ENCODE results near the gene MARVELD3.
"Not testable (repeated sequence)": the region's sequence is repeated elsewhere in the genome, so short reads cannot be mapped to it uniquely, and the experiment has no call there.

MARVELD3 gene, protein sequence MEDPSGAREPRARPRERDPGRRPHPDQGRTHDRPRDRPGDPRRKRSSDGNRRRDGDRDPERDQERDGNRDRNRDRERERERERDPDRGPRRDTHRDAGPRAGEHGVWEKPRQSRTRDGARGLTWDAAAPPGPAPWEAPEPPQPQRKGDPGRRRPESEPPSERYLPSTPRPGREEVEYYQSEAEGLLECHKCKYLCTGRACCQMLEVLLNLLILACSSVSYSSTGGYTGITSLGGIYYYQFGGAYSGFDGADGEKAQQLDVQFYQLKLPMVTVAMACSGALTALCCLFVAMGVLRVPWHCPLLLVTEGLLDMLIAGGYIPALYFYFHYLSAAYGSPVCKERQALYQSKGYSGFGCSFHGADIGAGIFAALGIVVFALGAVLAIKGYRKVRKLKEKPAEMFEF

DNA sequence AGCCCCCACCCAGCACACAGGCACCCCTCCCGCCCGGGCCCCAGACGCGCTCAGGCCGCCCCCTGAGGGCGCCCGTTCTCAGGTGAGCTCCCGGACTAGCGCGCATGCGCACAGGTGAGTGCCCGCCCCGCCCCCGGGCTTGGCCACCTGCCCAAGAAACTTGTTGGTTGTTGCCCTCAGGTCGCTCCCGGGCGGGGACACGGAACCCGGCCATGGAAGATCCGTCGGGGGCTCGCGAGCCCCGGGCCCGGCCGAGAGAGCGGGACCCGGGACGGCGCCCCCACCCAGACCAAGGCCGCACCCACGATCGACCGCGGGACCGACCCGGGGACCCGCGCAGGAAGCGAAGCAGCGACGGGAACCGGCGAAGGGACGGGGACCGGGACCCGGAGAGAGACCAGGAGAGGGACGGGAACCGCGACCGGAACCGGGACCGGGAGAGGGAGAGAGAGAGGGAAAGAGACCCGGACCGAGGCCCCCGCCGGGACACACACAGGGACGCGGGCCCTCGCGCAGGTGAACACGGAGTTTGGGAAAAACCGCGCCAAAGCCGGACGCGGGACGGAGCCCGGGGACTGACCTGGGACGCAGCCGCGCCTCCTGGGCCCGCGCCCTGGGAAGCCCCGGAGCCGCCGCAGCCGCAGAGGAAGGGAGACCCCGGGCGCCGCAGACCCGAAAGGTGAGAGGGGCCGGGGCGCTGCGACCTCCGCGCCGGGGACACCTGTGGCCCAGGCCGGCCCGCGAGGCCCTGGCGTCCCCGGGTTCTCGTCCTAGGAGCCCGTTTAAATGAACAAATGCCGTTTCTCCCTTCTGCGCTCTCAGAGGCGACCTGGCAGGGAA, at the start of gene MARVELD3:
MARVELD3 (plus strand) TSS at position 167 of the 840 bp plus-strand sequence; CDS start at position 213, 46 bp downstream.
- peak; percentile 60 for DNase-seq

GRCh38 chr16:71576971-71577370, 49.0 kb upstream of the MARVELD3 start, which contains the start of gene TAT:
Gene TAT (minus strand): TSS chr16:71577092. CDS start chr16:71576415, 677 bp downstream.
- DNase-seq: no peak

- not testable (repeated sequence) for DNase-seq
Observed at GRCh38 chr16:71582553-71582848, 43.5 kb upstream of the MARVELD3 start.

GRCh38 chr16:71584543-71585317, 41.3 kb upstream of the MARVELD3 start:
- DNase-seq: no peak

- DNase-seq: no peak
Observed at GRCh38 chr16:71585318-71585703, 40.7 kb upstream of the MARVELD3 start.

GRCh38 chr16:71589334-71589733, 36.6 kb upstream of the MARVELD3 start:
- not testable (repeated sequence) for DNase-seq

- not testable (repeated sequence) for DNase-seq
Observed at GRCh38 chr16:71590071-71590470, 35.9 kb upstream of the MARVELD3 start.

DNA sequence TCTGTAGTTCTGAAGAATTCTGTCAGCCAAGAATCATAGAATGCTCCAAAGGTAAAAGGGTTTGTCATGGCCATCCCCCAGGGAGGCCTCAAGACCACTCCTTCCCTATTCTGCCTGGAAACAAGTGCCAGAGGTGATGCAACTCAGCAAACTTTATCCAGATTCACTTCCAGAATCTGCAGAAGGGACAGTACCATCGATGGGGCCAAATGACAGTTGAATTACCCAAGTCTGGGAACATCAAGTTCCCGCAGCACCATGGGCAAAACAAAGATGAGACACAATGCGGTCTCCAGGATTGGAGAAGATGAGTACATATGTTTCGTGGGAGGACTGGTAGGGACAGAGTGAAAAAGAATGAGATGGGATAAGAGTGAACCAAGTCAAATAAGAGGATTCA, 35.4 kb upstream of the MARVELD3 start:
- no peak for DNase-seq

DNA sequence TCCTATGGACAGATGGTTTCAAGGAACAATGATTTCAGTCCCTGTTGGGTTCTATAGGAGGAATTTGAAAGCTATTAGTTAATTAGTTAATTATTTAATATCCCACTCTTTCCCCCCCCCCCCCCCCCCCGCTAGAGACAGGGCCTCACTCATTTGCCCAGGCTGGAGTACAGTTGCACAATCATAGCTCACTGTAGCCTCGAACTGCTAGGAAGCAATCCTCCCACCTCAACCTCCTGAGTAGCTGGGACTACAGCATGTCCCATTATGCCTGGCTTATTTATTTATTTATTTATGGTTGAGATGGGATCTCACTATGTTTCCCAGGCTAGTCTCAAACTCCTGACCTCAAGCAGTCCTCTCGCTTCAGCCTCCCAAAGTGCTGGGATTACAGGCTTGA, 34.1 kb upstream of the MARVELD3 start:
- DNase-seq: no peak

DNA sequence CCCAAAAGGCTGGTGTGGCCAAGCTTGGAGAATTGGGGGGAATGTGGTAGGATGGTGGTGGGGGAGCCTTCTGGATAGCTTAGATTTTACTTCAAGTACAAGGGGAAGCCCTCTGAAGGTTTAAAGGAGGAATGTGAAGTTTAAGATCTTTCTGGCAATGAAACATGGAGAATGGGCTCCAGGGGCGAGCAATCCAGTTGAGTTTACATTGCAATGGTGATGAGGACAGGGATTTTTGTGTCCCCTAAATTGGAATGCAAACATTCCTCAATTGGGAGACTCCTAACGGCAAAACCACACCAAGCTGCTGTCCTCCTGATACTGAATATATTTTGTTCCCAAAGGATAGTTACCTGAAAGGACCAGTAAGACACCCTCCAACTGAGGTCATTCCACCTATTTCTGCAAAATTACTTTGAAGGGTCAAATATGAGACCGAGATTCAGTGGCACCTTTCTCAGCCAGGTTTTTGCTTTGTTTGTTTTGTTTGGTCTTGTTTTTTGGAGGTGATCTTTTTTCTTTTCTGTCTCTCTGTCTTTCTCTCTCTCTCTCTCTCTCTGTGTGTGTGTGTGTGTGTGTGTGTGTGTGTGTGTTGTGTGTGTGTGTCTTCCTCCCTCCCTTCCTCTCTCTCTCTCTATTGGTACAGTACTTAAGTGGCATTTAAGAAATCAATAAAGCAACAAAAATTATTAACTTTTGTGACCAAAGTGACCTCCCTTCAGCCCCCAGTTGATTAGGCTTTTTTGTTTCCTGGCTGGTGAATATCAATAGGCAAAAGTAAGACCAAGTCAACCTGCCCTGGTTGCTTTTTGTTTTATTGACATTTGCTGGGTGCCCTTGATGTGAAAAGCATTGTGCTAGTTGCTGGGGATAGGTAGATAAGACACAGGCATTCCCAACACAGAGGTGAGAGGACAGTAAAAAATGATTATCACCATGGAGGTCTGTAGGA, 32.7 kb upstream of the MARVELD3 start:
- no peak for DNase-seq

DNA sequence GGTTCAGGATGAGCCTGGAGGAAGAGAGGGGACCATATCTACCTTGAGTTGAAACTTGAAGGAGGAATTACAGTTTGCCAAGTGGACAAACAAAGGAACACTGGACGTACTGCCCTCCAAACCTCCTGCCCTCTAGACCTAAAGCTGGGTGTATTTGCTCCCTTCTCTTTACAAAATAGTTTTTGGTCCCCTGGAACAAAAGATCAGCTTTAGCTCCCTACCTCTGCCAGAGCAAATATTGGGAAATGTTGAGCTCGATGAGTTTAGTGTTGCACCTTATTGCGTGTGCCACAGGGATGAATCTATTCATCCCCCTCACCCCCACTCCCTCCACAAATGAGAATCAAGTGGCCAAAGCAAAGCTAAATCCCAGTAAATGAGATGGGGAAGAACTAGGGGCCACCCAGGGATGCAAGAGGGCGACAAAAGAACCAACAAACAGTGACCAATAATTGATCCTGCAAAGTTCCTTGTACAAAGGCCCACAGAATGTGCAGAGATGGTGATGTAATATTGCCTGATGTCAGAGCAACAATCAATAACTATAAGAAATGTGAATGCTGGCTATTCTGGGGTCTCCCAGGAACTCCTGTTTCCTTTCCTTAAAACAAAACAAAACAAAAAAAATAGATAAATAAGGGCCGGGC, 31.9 kb upstream of the MARVELD3 start:
- no peak for DNase-seq

- DNase-seq: not testable (repeated sequence)
Observed at GRCh38 chr16:71595340-71595826, 30.6 kb upstream of the MARVELD3 start.

DNA sequence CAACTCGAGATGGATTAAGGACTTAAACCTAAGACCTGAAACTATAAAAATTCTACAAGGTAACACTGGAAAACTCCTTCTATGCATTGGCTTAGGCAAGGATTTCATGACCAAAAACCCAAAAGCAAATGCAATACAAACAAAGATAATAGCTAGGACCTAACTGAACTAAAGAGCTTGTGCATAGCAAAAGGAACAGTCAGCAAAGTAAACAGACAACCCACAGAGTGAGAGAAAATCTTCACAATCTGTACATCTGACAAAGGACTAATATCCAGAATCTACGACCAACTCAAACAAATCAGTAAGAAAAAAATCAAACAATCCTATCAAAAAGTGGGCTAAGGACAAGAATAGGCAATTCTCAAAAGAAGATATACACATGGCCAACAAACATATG, 27.6 kb upstream of the MARVELD3 start:
- not testable (repeated sequence) for DNase-seq

GRCh38 chr16:71600822-71601221, 25.2 kb upstream of the MARVELD3 start:
- DNase-seq: no peak

DNA sequence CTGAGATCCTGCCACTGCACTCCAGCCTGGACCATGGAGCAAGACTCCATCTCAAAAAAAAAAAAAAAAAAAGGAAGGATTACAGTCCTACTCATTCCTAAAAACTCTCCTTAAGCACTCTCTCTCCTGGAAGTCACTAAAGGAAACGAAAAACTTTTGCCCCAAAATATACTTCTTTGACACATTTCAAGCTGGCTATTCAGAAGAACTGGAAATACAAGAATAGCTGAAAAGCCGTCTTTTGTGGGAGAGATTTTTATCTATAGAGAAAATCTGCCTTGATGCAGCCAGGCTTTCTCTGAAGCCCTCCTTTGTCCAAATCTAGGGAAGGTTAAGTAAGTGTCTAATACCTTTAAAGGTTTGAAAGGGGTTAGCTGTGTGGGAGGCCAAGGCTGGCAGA, 16.9 kb upstream of the MARVELD3 start:
- DNase-seq: no peak

GRCh38 chr16:71610447-71610846, 15.5 kb upstream of the MARVELD3 start:
- no peak for DNase-seq

GRCh38 chr16:71610936-71611871, 14.8 kb upstream of the MARVELD3 start:
- peak; percentile 98 for DNase-seq

DNA sequence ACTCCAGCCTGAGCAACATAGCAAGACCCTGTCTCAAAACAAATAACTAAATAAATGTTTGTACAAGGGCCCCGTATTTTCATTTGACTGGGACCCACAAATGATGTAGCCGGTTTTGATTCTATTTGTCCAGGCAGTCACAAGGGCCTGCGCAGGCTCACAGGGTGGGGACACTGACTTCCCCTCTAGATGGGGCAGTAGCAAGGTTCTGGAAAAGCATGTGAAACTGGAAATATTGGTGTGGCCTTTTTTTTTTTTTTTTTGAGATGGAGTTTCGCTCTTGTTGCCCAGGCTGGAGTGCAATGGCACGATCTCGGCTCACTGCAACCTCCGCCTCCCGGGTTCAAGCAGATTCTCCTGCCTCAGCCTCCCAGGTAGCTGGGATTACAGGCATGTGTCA, 11.0 kb upstream of the MARVELD3 start:
- not testable (repeated sequence) for DNase-seq

GRCh38 chr16:71618429-71618828, 7.6 kb upstream of the MARVELD3 start:
- no peak for DNase-seq

- no peak for DNase-seq
Observed at GRCh38 chr16:71622088-71622487, 3.9 kb upstream of the MARVELD3 start.
